ENCODE results near the gene RUNX2. TPM values are rescaled to one million over a fixed set of nuclear protein-coding genes. Genes with fewer than 3 reads are reported as not detected.

Gene RUNX2
- total RNA-seq, 1 donor from 2014 or later, result 26.1 TPM

GRCh38 chr6:45698046-45698445, 369.9 kb downstream of the RUNX2 start:
- Histone ChIP-seq H3K9ac (ENCODE audit: low read length) (peak overlapping the region; percentile 7), H3K4me2 (ENCODE audit: low read length) (peak overlapping the region; percentile 41)

GRCh38 chr6:45699663-45700062, 371.5 kb downstream of the RUNX2 start:
- no peaks in the 10 kb centered on the region for H3K79me2 ChIP-seq (ENCODE audit: insufficient read depth, low read length)
- Mint-ChIP-seq H3K4me3 (ENCODE audit: unreplicated experiment) (no peak overlapping the region), H3K27me3 (ENCODE audit: low read depth, unreplicated experiment) (no peaks in the 10 kb centered on the region), H3K36me3 (ENCODE audit: low read depth, unreplicated experiment) (no peaks in the 10 kb centered on the region), H3K9me3 (ENCODE audit: unreplicated experiment) (no peaks in the 10 kb centered on the region), H3K4me1 (ENCODE audit: low read depth, unreplicated experiment) (peaks cover 49% of the 10 kb centered on the region), H3K27ac (ENCODE audit: unreplicated experiment) (no peak overlapping the region)
- no peak overlapping the region for H3K27ac ChIP-seq (ENCODE audit: low read depth, low read length)
- H3K4me1 ChIP-seq (ENCODE audit: insufficient read depth, low read length), result peaks cover 21% of the 10 kb centered on the region
- H3K9ac ChIP-seq (ENCODE audit: low read length), result no peak overlapping the region
- no peak overlapping the region for H3K4me3 ChIP-seq (ENCODE audit: insufficient read depth, low read depth, low read length)
- TF ChIP-seq EZH2 (IDR thresholded peaks at IDR 0.05; ENCODE audit: insufficient read depth, low read length) (no peak), CTCF (IDR thresholded peaks at IDR 0.05; ENCODE audit: insufficient read depth, low read depth, low read length) (no peak)
- no peaks in the 10 kb centered on the region for H3K27me3 ChIP-seq (ENCODE audit: insufficient read depth, low read length)
- H3K4me2 ChIP-seq (ENCODE audit: low read length), result no peak overlapping the region
- no peaks in the 10 kb centered on the region for H3K9me3 ChIP-seq (ENCODE audit: insufficient read depth, low read depth, low read length)
- no peaks in the 10 kb centered on the region for H3K36me3 ChIP-seq (ENCODE audit: insufficient read depth, low read length)
- DNase-seq (ENCODE audit: low read depth) (no peak), FAIRE-seq (no peak)
- H4K20me1 ChIP-seq (ENCODE audit: insufficient read depth, low read length), result no peaks in the 10 kb centered on the region
- H2AFZ ChIP-seq (ENCODE audit: low read depth, low read length), result no peak overlapping the region

More at GRCh38 chr6:45698046-45698445, 369.9 kb downstream of the RUNX2 start:
- Histone ChIP-seq H3K27ac (ENCODE audit: low read depth, low read length) (peak overlapping the region; percentile 82), H3K9me3 (ENCODE audit: insufficient read depth, low read depth, low read length) (no peaks in the 10 kb centered on the region), H2AFZ (ENCODE audit: low read depth, low read length) (no peak overlapping the region), H3K79me2 (ENCODE audit: insufficient read depth, low read length) (no peaks in the 10 kb centered on the region), H4K20me1 (ENCODE audit: insufficient read depth, low read length) (no peaks in the 10 kb centered on the region), H3K4me1 (ENCODE audit: insufficient read depth, low read length) (peaks cover 21% of the 10 kb centered on the region), H3K4me3 (ENCODE audit: insufficient read depth, low read depth, low read length) (no peak overlapping the region), H3K27me3 (ENCODE audit: insufficient read depth, low read length) (no peaks in the 10 kb centered on the region), H3K36me3 (ENCODE audit: insufficient read depth, low read length) (no peaks in the 10 kb centered on the region)
- Mint-ChIP-seq H3K4me1 (ENCODE audit: low read depth, unreplicated experiment) (peaks cover 39% of the 10 kb centered on the region), H3K4me3 (ENCODE audit: unreplicated experiment) (no peak overlapping the region), H3K27ac (ENCODE audit: unreplicated experiment) (peak overlapping the region; percentile 88), H3K9me3 (ENCODE audit: unreplicated experiment) (no peaks in the 10 kb centered on the region), H3K27me3 (ENCODE audit: low read depth, unreplicated experiment) (no peaks in the 10 kb centered on the region), H3K36me3 (ENCODE audit: low read depth, unreplicated experiment) (no peaks in the 10 kb centered on the region)
- DNase-seq (ENCODE audit: low read depth) (no peak), FAIRE-seq (no peak)
- TF ChIP-seq EZH2 (IDR thresholded peaks at IDR 0.05; ENCODE audit: insufficient read depth, low read length), result no peak
- no peak for TF ChIP-seq CTCF (IDR thresholded peaks at IDR 0.05; ENCODE audit: insufficient read depth, low read depth, low read length)

DNA sequence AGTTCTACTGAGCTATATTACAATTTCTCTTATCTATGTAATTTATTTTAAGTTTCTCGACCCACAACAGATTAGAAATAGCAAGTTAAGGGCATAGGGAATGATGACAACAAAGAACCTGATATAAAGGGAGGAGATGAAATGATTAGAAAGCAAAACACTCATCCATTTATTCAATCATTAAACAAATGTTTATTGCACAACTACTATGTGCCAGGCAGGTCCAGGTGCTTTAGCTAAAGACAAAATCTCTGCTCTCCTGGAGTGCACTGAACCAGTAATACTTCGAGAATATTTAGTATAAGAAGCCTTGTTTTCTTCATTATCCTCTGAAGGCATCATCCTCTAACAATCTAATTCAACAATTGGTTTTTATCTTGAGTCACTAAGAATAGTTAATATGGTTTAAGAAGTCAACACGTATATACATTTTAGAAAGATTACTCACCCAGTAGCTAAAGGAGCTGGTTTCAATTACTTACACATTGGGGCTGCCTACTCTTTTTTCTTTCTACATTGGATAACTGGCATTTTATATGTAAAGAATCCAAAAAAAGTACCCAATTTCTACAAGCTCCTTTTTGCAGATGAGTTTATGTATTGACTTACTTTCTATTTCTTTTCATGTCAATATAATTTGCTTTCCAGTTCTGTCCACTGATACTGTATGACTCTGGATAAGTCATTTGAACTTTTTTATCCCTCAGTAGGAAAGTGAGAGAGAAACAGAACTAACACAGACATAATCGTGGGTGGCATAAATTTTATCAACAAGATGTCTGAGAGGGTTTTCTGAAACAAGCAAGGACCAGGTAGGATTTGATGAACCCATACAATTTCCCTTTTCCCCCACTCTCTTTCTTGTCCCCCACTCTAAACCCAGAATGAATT, 375.0 kb downstream of the RUNX2 start:
- peak overlapping the region; percentile 42 for H3K4me2 ChIP-seq (ENCODE audit: low read length)
- peak overlapping the region; percentile 61 for H3K27ac ChIP-seq (ENCODE audit: low read depth, low read length)

More for the DNA sequence above, 375.0 kb downstream of the RUNX2 start:
- TF ChIP-seq EZH2 (IDR thresholded peaks at IDR 0.05; ENCODE audit: insufficient read depth, low read length) (no peak), CTCF (IDR thresholded peaks at IDR 0.05; ENCODE audit: insufficient read depth, low read depth, low read length) (no peak)
- Histone ChIP-seq H3K9ac (ENCODE audit: low read length) (peak overlapping the region; percentile 1), H3K4me1 (ENCODE audit: insufficient read depth, low read length) (peaks cover 5% of the 10 kb centered on the region), H3K79me2 (ENCODE audit: insufficient read depth, low read length) (no peaks in the 10 kb centered on the region), H4K20me1 (ENCODE audit: insufficient read depth, low read length) (no peaks in the 10 kb centered on the region), H2AFZ (ENCODE audit: low read depth, low read length) (no peak overlapping the region), H3K9me3 (ENCODE audit: insufficient read depth, low read depth, low read length) (no peaks in the 10 kb centered on the region), H3K36me3 (ENCODE audit: insufficient read depth, low read length) (no peaks in the 10 kb centered on the region), H3K27me3 (ENCODE audit: insufficient read depth, low read length) (no peaks in the 10 kb centered on the region), H3K4me3 (ENCODE audit: insufficient read depth, low read depth, low read length) (no peak overlapping the region)
- peak; percentile 72 for DNase-seq (ENCODE audit: low read depth)
- H3K27me3 Mint-ChIP-seq (ENCODE audit: low read depth, unreplicated experiment), result no peaks in the 10 kb centered on the region
- H3K36me3 Mint-ChIP-seq (ENCODE audit: low read depth, unreplicated experiment), result no peaks in the 10 kb centered on the region
- H3K9me3 Mint-ChIP-seq (ENCODE audit: unreplicated experiment), result no peaks in the 10 kb centered on the region
- peak; percentile 13 for FAIRE-seq
- peaks cover 43% of the 10 kb centered on the region for H3K4me1 Mint-ChIP-seq (ENCODE audit: low read depth, unreplicated experiment)
- H3K4me3 Mint-ChIP-seq (ENCODE audit: unreplicated experiment), result no peak overlapping the region
- H3K27ac Mint-ChIP-seq (ENCODE audit: unreplicated experiment), result peak overlapping the region; percentile 18
